HL-60 (cell line): ENCODE data around the gene CD209.

ENCODE experiments used
- DNase-seq, 2 experiments: peaks; one replicate each; pipeline ENCODE4 v3.0.0-alpha.2; 2010 to 2020; ENCODE audit warnings: low read depth in 1 of 2, low spot score in 1 of 2
- H3K27ac ChIP-seq: fragments of 250-450 bp; sonication (Bioruptor Pico); replicated peaks from 2 replicates; pipeline ENCODE4 v1.5.1; 2020; ENCODE audit warnings: mild to moderate bottlenecking, moderate library complexity
- H3K27me3 ChIP-seq: fragments of 250-450 bp; sonication (Bioruptor Pico); 2 replicates; pipeline ENCODE4 v1.5.1; 2021; ENCODE audit warnings: mild to moderate bottlenecking, moderate library complexity; ENCODE audit not compliant: insufficient read depth, poor library complexity, severe bottlenecking
- H3K4me3 ChIP-seq: replicated peaks from 2 replicates; pipeline ENCODE4 v1.5.1; 2011; ENCODE audit warnings: mild to moderate bottlenecking, control low read depth, low read length; ENCODE audit not compliant: insufficient read depth
- CTCF ChIP-seq: IDR thresholded peaks from one replicate; pipeline ENCODE4 v1.5.1; 2011; ENCODE audit warnings: low read length, control low read depth, inconsistent platforms; ENCODE audit not compliant: insufficient read depth
- GABPA ChIP-seq: IDR thresholded peaks from 2 replicates; pipeline ENCODE4 v1.6.1; 2012; ENCODE audit warnings: low read depth
- POLR2AphosphoS5 ChIP-seq: IDR thresholded peaks from 2 replicates; pipeline ENCODE4 v1.6.1; 2012; ENCODE audit warnings: low read depth
- REST ChIP-seq: IDR thresholded peaks from 2 replicates; pipeline ENCODE4 v1.6.1; 2012; ENCODE audit warnings: low read depth; ENCODE audit not compliant: insufficient replicate concordance
- SPI1 ChIP-seq: IDR thresholded peaks from 2 replicates; pipeline ENCODE4 v1.6.1; 2012; ENCODE audit warnings: low read depth, mild to moderate bottlenecking, borderline replicate concordance

The CD209 gene

GRCh38 chr19:7759156-7759555, 11.8 kb upstream of the CD209 start:
- Histone ChIP-seq H3K27me3 (no peaks in the 10 kb centered on the region), H3K27ac (no peak overlapping the region), H3K4me3 (no peak overlapping the region)
- no peak for DNase-seq
- TF ChIP-seq GABPA (no peak), POLR2AphosphoS5 (no peak)

GRCh38 chr19:7757358-7757757, 10.0 kb upstream of the CD209 start:
- Histone ChIP-seq H3K4me3 (no peak overlapping the region), H3K27ac (no peak overlapping the region), H3K27me3 (no peaks in the 10 kb centered on the region)
- DNase-seq = no peak
- TF ChIP-seq GABPA (no peak), CTCF (no peak), REST (no peak), POLR2AphosphoS5 (no peak), SPI1 (no peak)

DNA sequence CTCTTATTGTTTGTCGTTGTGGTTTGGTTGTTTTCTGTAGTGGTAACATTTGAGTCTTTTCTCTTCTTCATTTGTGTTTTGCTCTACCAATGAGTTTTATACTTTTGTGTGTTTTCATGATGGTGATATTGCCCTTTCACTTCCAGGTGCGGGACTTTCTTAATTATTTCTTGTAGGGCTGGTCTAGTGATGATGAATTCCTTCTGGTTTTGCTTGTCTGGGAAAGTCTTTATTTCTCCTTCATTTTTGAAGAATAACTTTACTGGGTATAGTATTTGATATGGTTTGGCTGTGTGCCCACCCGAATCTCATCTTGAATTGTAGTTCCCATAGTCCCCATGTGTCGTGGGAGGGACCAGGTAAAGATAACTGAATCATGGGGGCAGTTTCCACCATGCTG, 8.9 kb upstream of the CD209 start:
- Histone ChIP-seq H3K4me3 (no peak overlapping the region), H3K27me3 (no peaks in the 10 kb centered on the region), H3K27ac (no peak overlapping the region)
- TF ChIP-seq SPI1 (no peak), CTCF (no peak), POLR2AphosphoS5 (no peak), REST (no peak), GABPA (no peak)
- DNase-seq = no peak

DNA sequence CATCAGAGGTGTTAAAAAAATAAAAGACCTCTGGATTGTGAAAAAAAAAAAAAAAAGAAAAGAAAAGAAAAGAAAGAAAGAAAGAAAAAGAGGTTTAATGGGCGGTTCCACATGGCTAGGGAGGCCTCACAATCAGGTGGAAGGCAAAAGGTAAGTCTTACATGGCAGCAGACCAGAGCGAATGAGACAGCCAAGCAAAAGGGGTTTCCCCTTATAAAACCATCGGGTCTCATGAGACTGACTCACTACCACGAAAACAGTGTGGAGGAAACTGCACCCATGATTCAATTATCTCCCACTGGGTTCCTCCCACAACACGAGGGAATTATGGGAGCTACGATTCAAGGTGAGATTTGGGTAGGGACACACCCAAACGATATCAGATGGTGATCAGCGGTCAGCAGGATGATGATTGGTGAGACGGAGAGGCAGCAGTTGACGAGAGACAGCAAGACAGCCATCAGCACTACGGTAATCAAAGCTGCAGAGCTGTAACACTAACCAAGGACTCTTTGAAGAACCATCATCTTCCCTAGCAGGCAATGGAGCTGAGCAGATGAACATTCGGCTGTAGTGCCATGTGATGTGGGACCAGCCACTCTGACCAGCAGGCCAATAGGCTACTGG, 3.9 kb upstream of the CD209 start:
- TF ChIP-seq REST (no peak), SPI1 (no peak), CTCF (no peak), GABPA (no peak), POLR2AphosphoS5 (no peak)
- H3K27me3 ChIP-seq = no peaks in the 10 kb centered on the region
- no peak overlapping the region for H3K27ac ChIP-seq
- H3K4me3 ChIP-seq = no peak overlapping the region
- no peak for DNase-seq
